Left hindlimb (tissue), 1 donor: ENCODE data around the gene APH1B.

Source experiments
- DNase-seq: peaks from one replicate; pipeline ENCODE4 v3.0.0-alpha.2; 2018

Gene APH1B

DNA sequence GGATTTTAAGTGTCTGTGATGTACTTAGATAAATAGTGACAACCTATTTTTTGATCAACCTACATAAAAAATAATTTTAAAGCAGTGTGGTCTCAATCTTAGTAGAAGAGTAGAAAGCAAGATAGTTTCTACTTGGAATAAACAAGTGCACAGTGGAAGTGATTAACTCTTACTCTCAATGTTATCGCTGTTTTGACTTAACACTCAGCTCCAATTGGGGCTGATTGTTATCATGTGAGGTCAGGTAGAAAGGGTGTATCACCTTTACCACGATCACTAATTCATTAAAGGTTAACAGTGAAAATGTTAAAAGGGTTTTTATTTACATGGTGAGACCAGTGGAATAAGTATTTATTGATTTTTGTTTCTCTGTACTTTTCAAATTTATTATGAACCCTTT, 22.4 kb upstream of the APH1B start:
- DNase-seq: no peak

DNA sequence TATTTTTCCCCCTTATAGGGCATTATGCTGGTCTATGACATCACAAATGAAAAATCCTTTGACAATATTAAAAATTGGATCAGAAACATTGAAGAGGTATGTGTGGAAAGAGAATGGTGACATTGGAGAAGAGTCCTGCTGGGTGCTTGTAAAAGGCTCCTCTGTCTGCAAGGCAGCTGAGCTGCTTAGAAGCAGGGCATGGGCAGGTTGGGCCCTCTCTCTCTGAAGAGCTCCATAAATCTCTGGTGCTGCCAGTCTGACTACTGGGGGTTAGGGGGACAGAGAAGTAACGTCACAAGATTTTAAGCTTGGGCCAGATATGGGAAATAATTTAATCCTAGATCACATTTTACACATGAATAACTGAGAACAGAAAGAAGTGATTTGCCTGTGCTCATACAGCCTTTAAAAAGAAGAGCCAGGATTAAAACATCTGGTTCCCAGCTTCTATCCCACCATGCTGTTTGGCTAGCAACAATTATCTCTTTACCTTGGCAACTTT, 21.9 kb upstream of the APH1B start:
- no peak for DNase-seq

- DNase-seq: no peak
These were observed 20.8 kb upstream of the APH1B start for GRCh38 chr15:63256433-63257274.

DNA sequence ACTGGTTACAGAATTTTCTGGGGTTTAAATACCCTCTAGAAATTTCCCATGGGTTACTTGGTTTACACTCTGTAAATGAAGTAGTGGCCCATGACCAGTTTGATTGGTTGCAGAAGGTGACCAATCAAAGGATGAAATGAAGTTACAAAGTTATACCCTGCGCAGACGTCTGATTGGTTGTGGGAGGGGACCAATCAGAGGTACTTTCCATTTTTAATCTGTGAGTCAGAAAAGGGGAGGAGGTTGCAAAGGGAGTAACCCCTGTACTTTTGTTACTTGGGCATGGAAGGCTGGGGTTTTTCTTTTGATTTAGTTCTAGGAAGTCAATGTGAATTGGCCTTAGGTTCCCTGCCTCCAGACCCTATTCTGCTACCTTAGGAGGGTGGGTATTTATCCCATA, 18.7 kb upstream of the APH1B start:
- no peak for DNase-seq

GRCh38 chr15:63260791-63261190, 16.6 kb upstream of the APH1B start:
- no peak for DNase-seq

GRCh38 chr15:63261311-63261710, 16.1 kb upstream of the APH1B start:
- DNase-seq: no peak

- no peak for DNase-seq
These were observed 13.9 kb upstream of the APH1B start for GRCh38 chr15:63263519-63263918.

GRCh38 chr15:63264688-63265293, 12.6 kb upstream of the APH1B start:
- no peak for DNase-seq

DNA sequence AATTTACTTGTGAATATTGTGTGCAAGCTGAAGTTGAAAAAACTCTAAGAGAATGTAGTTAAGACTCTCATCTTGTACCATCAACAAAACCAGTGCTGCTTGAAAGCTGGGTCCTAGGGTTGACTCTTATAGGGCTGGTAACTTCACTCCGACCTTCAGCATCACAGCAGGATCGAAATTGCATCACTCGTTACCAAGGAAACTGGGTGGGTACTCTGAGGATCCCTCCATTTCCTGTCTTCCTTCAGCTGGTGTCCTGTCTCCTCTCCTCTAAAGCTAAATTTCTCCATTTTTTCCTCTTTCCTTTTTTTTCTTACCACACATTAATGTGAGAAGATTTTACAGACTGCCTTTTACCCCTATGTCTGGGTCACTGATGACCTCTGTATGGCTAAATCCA, 3.0 kb upstream of the APH1B start:
- no peak for DNase-seq

- no peak for DNase-seq
These were observed 915 bp upstream of the APH1B start for GRCh38 chr15:63276342-63277037.

- DNase-seq: no peak
These were observed 570 bp downstream of the APH1B start for GRCh38 chr15:63277893-63278456.

- DNase-seq: no peak
These were observed 5.7 kb downstream of the APH1B start for GRCh38 chr15:63283126-63283525.

- DNase-seq: no peak
These were observed 6.9 kb downstream of the APH1B start for GRCh38 chr15:63284335-63284734.

- DNase-seq: no peak
These were observed 9.7 kb downstream of the APH1B start for GRCh38 chr15:63287109-63287508.

DNA sequence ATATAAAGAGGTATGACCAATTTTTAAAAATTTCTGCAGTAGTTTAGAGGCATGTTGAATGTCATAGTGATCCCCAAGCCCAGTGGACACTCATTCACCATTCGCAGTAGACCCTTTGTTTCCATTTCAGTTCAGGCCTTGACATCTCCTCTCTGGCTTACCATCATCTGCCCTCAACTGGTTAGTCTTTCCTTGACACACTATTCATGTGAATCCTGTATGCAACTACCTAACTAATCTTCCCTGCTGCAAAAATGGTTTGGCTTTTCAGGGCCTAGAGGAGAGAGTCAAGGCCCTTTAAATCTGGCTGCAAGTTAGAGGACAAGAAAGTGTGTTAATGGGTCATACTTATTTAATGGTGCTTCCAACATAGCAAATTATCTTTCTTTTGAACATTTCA, 10.9 kb downstream of the APH1B start:
- no peak for DNase-seq

- no peak for DNase-seq
These were observed 11.5 kb downstream of the APH1B start for GRCh38 chr15:63288778-63289378.

DNA sequence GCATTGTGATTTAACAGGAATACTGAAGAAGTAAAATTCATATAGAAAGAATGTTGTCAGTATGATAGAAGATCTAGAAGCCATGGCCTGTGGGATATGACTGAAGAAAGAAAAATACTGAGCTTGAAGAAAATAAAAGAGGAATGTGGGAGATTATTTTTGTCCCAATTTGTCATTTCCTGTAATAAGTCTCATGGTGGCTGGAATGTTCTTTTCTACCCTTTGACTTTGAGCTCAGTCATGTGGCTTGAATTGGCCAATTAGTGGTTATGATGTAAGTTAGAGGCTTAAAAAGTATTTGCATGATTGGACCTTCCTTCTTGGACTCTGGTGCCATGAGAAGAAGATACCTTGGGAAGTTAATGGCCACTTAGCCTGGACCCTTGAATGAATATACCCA, 14.1 kb downstream of the APH1B start:
- DNase-seq: no peak

DNA sequence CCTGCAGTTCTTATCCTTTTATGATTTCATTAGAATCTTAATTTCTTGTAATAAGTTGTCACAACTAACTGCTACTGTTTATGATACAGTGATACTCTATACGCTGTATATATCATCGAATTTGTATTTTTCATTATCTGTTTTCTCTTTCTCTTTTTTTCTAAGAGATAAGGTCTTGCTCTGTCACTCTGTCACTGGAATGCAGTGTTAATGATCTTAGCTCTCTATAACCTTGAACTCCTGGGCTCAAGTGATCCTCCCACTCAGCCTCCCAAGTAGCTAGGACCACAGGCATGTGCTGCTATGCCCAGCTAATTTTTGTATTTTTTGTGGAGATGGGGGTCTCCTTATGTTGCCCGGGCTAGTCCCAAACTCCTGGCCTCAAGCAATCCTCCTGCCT, 14.8 kb downstream of the APH1B start:
- no peak for DNase-seq

- no peak for DNase-seq
These were observed 15.4 kb downstream of the APH1B start for GRCh38 chr15:63292771-63293170.

- no peak for DNase-seq
These were observed 17.0 kb downstream of the APH1B start for GRCh38 chr15:63294359-63294758.

DNA sequence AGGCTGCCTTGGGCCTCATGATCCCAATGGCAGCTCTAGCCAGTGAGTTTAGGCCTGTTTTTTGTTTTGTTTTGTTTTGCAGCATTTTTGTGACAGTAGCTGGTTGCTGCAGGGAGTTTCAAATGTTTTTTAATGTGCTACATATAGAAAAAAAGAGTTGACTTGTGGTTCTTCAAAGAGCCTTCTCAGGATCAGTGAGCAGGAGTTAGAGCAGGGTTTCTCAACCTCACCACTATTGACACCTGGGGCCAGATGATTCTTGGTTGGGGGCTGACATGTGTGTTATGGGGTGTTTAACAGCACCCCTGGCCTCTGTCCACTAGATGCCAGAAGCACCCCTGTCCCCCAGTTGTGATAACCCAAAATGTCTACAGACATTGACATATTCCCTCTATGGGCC, 17.9 kb downstream of the APH1B start:
- no peak for DNase-seq

DNA sequence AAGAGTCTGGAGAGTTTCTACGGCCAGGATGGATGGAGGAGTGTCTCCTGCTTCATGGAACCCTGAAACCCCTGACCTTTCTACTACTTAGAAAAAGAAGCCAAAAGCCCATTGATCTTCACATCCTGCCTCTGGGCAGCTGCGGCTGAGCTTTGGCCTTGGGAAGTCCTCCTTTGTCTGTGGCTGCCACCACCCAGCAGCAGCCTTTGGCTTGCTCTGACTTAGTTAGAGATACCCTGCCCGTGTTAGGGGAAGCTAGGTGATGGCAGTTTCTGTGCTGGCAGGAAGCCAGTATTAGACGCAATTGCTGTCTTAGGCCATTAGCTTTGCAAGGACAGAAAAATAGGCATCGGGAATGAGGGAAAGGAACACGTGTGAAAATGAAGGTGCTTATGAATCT, 18.8 kb downstream of the APH1B start:
- no peak for DNase-seq

DNA sequence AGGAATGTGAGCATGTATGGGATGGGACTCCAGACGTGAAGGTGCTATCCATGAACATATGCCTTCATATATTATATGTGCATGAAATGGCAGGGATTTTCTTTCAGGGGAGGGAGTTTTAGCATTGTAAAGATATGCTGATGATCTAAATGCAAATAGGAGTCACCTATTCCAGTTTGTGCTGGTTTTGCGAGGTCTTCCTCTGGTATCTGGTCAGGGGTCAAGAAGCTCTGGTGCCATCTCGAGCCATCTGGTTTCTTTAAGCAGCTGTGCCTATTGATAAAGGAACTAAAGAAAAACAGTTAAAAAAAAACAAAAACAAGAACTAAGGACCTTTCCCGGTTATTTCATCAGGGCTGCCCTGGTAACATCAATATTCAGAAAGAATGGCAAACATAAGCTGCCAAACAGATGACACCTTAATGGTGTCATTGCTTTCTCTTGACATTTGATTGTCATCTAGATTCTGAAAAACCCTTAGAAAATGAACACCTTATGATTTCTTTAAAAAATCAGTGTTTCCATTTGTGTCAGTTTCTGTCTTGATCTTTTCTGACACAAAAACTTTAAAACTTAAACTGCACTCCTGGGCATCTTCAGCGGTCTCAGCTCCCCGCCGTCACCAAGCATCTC, 22.7 kb downstream of the APH1B start:
- no peak for DNase-seq
